ENCODE data around the gene MROH2A.

DNA sequence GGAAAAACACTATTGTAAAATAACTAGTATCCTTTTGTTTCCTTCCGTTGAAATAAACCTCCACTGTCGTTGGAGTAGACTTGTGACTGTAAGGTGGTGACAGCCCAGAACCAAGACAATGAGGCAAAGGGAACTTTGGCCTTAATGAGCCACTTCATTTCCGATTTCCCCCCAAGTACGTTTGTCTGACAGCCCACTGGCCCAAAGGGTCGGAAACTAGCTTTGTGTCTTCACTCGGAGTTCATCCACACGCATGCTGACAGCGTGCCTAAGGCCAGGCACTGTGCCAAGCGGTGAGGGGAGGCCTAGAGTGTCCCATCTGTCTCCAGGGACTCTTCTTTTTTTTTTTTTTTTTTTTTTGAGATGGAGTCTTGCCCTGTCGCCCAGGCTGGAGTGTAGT lies 55.2 kb downstream of the MROH2A start:
- TF ChIP-seq POLR2A (IDR thresholded peaks at IDR 0.05; ENCODE audit: low read depth, low read length) (no peak), TAF1 (IDR thresholded peaks at IDR 0.05; ENCODE audit: borderline replicate concordance, low read depth, low read length) (no peak), POLR2AphosphoS5 (IDR thresholded peaks at IDR 0.05; ENCODE audit: low read depth, low read length) (no peak)
